HL-60 (cell line): ENCODE data around the gene STXBP4.
"Not testable (repeated sequence)": the region's sequence is repeated elsewhere in the genome, so short reads cannot be mapped to it uniquely, and the experiment has no call there.

Source experiments
- DNase-seq, 2 experiments: peaks; one replicate each; pipeline ENCODE4 v3.0.0-alpha.2; 2010 to 2020; ENCODE audit warnings: low read depth in 1 of 2, low spot score in 1 of 2
- H3K27ac ChIP-seq: fragments of 250-450 bp; sonication (Bioruptor Pico); replicated peaks from 2 replicates; pipeline ENCODE4 v1.5.1; 2020; ENCODE audit warnings: mild to moderate bottlenecking, moderate library complexity
- H3K27me3 ChIP-seq: fragments of 250-450 bp; sonication (Bioruptor Pico); 2 replicates; pipeline ENCODE4 v1.5.1; 2021; ENCODE audit warnings: mild to moderate bottlenecking, moderate library complexity; ENCODE audit not compliant: insufficient read depth, poor library complexity, severe bottlenecking
- H3K4me3 ChIP-seq: replicated peaks from 2 replicates; pipeline ENCODE4 v1.5.1; 2011; ENCODE audit warnings: mild to moderate bottlenecking, control low read depth, low read length; ENCODE audit not compliant: insufficient read depth
- CTCF ChIP-seq: IDR thresholded peaks from one replicate; pipeline ENCODE4 v1.5.1; 2011; ENCODE audit warnings: low read length, control low read depth, inconsistent platforms; ENCODE audit not compliant: insufficient read depth
- GABPA ChIP-seq: IDR thresholded peaks from 2 replicates; pipeline ENCODE4 v1.6.1; 2012; ENCODE audit warnings: low read depth
- POLR2AphosphoS5 ChIP-seq: IDR thresholded peaks from 2 replicates; pipeline ENCODE4 v1.6.1; 2012; ENCODE audit warnings: low read depth
- REST ChIP-seq: IDR thresholded peaks from 2 replicates; pipeline ENCODE4 v1.6.1; 2012; ENCODE audit warnings: low read depth; ENCODE audit not compliant: insufficient replicate concordance
- SPI1 ChIP-seq: IDR thresholded peaks from 2 replicates; pipeline ENCODE4 v1.6.1; 2012; ENCODE audit warnings: low read depth, mild to moderate bottlenecking, borderline replicate concordance

The STXBP4 gene

DNA sequence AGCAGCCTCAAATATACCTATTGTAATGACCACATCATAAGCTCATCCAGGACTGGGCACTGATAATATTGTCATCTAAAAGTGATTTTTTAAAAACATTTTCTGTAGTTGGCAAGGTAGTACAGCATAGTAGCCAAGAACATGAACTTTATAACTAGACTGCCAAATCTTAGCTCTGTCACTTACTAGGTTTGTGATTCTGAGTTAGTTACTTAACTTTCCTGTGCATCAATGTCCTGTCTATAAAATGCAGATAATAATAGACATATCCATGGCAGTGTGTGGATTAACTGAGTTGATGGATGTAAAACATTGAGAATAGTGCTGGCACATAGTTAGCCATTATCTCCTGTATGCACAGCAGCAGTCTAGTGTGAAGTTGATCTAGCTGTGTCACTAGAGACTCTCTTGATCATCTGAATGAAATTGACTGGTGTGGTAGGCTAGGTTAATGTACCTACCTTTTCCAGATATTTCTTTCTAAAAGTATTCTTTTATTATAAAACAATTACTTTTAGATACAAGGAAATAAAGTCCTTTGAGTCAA is 101.5 kb downstream of the STXBP4 start:
- Histone ChIP-seq H3K27ac (no peak overlapping the region), H3K27me3 (no peaks in the 10 kb centered on the region), H3K4me3 (no peak overlapping the region)
- no peak for DNase-seq
- no peak for TF ChIP-seq POLR2AphosphoS5
- TF ChIP-seq GABPA = no peak
- TF ChIP-seq REST = no peak
- no peak for TF ChIP-seq CTCF
- no peak for TF ChIP-seq SPI1

DNA sequence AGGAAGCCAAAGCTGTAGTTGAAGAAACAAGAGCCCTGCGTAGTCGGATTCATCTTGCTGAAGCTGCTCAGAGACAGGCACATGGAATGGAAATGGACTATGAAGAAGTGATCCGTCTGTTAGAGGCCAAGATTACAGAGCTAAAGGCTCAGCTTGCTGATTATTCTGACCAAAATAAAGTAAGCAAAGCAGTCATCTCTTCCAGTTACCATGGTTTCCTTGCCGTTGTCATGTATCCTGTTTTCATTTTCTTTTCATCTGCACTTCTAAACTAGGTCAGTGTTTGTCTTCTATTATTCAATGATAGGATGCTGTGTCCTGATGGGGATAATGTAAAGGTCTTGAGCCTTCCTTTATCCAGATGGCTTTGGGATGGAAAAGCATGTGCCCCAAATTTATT is 104.3 kb downstream of the STXBP4 start:
- no peak overlapping the region for H3K4me3 ChIP-seq
- H3K27me3 ChIP-seq = no peaks in the 10 kb centered on the region
- H3K27ac ChIP-seq = no peak overlapping the region
- no peak for DNase-seq
- TF ChIP-seq REST (no peak), POLR2AphosphoS5 (no peak), CTCF (no peak), GABPA (no peak), SPI1 (no peak)

GRCh38 chr17:55073467-55073866 is 104.9 kb downstream of the STXBP4 start:
- not testable (repeated sequence) for H3K27me3 ChIP-seq, DNase-seq, H3K4me3 ChIP-seq, H3K27ac ChIP-seq

DNA sequence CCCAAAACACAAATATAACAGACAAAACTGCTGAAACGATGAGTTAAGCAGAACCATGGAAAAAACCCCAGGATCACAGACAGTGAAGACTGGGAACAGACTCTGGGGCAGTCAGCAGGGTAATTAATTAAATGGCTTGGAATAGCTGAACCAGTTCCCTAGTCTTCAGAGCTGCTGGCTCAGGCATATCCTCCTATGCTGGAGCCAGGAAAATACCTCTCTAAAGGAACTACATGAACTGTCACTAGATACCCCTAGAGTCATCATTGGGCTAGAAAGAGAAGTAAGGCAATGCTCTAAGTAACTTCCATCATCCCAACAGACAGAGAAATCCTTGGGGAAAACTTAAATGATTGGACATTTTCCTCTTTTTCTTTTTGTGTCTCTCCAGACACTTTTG is 113.0 kb downstream of the STXBP4 start:
- DNase-seq = no peak
- Histone ChIP-seq H3K4me3 (no peak overlapping the region), H3K27ac (no peak overlapping the region), H3K27me3 (no peaks in the 10 kb centered on the region)
- TF ChIP-seq CTCF (no peak), GABPA (no peak), REST (no peak), POLR2AphosphoS5 (no peak), SPI1 (no peak)
